ENCODE data around the gene SNX25.

DNA sequence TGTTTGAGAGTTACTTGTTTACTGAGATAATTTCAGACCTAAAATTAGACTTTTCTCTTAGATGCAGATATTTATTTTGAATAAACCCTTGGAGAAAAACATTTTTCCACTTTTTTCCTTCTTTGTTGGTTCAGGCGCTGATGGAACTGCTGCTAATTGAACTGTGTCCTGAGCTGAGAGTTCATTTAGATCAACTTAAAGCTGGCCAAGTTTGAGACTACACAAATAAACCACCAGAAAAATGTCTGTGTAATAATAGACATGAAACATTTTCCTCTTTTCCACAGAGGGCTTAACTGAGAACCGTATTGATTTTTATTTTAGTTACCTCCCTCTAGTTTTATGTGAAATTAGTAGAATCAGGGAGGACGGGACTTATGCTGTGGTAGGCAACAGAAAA is 153.9 kb downstream of the SNX25 start:
- no peak for TF ChIP-seq SIN3A (IDR thresholded peaks at IDR 0.05; ENCODE audit: borderline replicate concordance, low read depth, low read length)
- no peak for TF ChIP-seq HNF4G (IDR thresholded peaks at IDR 0.05; ENCODE audit: borderline replicate concordance, low read depth, low read length)
- TF ChIP-seq HNF4G (CRISPR knock-in tag; IDR thresholded peaks at IDR 0.05; ENCODE audit: borderline replicate concordance, low read depth): no peak
- no peak for TF ChIP-seq PPARG (CRISPR knock-in tag; conservative IDR thresholded peaks at IDR 0.05)
